ENCODE data around the gene INTS4. TPM values are rescaled to one million over a fixed set of nuclear protein-coding genes. Genes with fewer than 3 reads are reported as not detected.
A peak's percentile ranks its signal among the peaks of the same experiment; 100 is the strongest.

The INTS4 gene
- total and polyA plus RNA-seq, 2 of the 4 experiments (the other 2 are of a cell fraction): 24.0 to 52.5 TPM

GRCh38 chr11:77874206-77874605 is 120.3 kb downstream of the INTS4 start:
- intact Hi-C loops (cut with micrococcal nuclease) (no loop called here), in situ Hi-C loops (cut with MboI; ENCODE audit: low sequenced_read_pairs) (no loop called here), dilution Hi-C loops (cut with HindIII; ENCODE audit: low sequenced_read_pairs, unreplicated experiment) (no loop called here)
- no peaks in the 10 kb centered on the region for H3K27me3 ChIP-seq (ENCODE audit: control insufficient read depth, insufficient read depth, low read length)
- no peak overlapping the region for H2BK15ac ChIP-seq (ENCODE audit: low read depth, low read length)
- no peak overlapping the region for H4K5ac ChIP-seq (ENCODE audit: low read depth, low read length)
- H3K9me3 ChIP-seq (ENCODE audit: control insufficient read depth, insufficient read depth, low read length): no peaks in the 10 kb centered on the region
- H3K27ac ChIP-seq (ENCODE audit: insufficient read depth, low read length): no peak overlapping the region
- H3K23ac ChIP-seq (ENCODE audit: low read depth, low read length): no peak overlapping the region
- no peak overlapping the region for H2AK5ac ChIP-seq (ENCODE audit: low read depth, low read length)
- ChIA-PET CTCF (interaction anchor here (0.7 kb wide), 1 partner anchor 326 kb away, joined by 3 read pairs; no protein-coding TSS in a partner anchor), POLR2A (ENCODE audit: unreplicated experiment) (no interaction called here)
- H2AFZ ChIP-seq (replicated peaks; ENCODE audit: low read length, poor library complexity): no peak overlapping the region
- no peak for ATAC-seq (ENCODE audit: low read depth)
- no peak overlapping the region for H2BK5ac ChIP-seq (ENCODE audit: low read depth, low read length, poor library complexity, severe bottlenecking)
- H3K9ac ChIP-seq (ENCODE audit: low read depth, low read length): no peak overlapping the region
- H3K4ac ChIP-seq (ENCODE audit: low read depth, low read length): no peak overlapping the region
- DNase-seq: peak; percentile 16
- H3K18ac ChIP-seq (ENCODE audit: low read depth, low read length): no peak overlapping the region
- no peak overlapping the region for H4K91ac ChIP-seq (ENCODE audit: insufficient read depth, low read depth, low read length)
- H2AK9ac ChIP-seq (replicated peaks; ENCODE audit: low read depth, low read length, poor library complexity): no peak overlapping the region
- no peak overlapping the region for H2BK20ac ChIP-seq (ENCODE audit: low read depth, low read length)
- no peak overlapping the region for H3K4me3 ChIP-seq (ENCODE audit: insufficient read depth, low read depth, low read length)
- no peak overlapping the region for H3K4me2 ChIP-seq (ENCODE audit: low read depth, low read length)
- H3K56ac ChIP-seq (ENCODE audit: extremely low read depth, insufficient read depth, low read length): no peak overlapping the region
- H3K14ac ChIP-seq (replicated peaks; ENCODE audit: low read depth, low read length): no peak overlapping the region
- TF ChIP-seq POLR2A (IDR thresholded peaks at IDR 0.05; ENCODE audit: low read depth, low read length) (no peak), USF2 (IDR thresholded peaks at IDR 0.05; ENCODE audit: low read depth, low read length) (no peak), RFX5 (IDR thresholded peaks at IDR 0.05; ENCODE audit: low read depth, low read length) (no peak), RAD21 (IDR thresholded peaks at IDR 0.05; ENCODE audit: low read length) (no peak), MAFK (IDR thresholded peaks at IDR 0.05; ENCODE audit: low read depth, low read length) (no peak), SMC3 (IDR thresholded peaks at IDR 0.05; ENCODE audit: low read depth, low read length) (no peak), RCOR1 (IDR thresholded peaks at IDR 0.05; ENCODE audit: insufficient replicate concordance, low read length) (no peak), CTCF (conservative IDR thresholded peaks at IDR 0.05; ENCODE audit: low read depth, low read length) (no peak), ELK1 (IDR thresholded peaks at IDR 0.05; ENCODE audit: borderline replicate concordance, low read depth, low read length) (no peak), NFE2L2 (IDR thresholded peaks at IDR 0.05; ENCODE audit: low read depth, low read length) (no peak), FOS (IDR thresholded peaks at IDR 0.05; ENCODE audit: low read depth, low read length) (no peak), MXI1 (IDR thresholded peaks at IDR 0.05; ENCODE audit: borderline replicate concordance, low read depth, low read length) (no peak), CEBPB (IDR thresholded peaks at IDR 0.05; ENCODE audit: low read depth, low read length) (no peak)
- H3K36me3 ChIP-seq (ENCODE audit: control insufficient read depth, insufficient read depth, low read length): peaks cover 24% of the 10 kb centered on the region
- H2BK120ac ChIP-seq (ENCODE audit: low read depth, low read length): no peak overlapping the region
- BruUV-seq (replicated peaks): no TSS peak
- H3K9me1 ChIP-seq (ENCODE audit: insufficient read depth, low read length): peaks cover 15% of the 10 kb centered on the region
- no peaks in the 10 kb centered on the region for H4K20me1 ChIP-seq (ENCODE audit: insufficient read depth, low read length)
- peaks cover 0 to 9% of the 10 kb centered on the region in 2 experiments; a peak in 2 of 4 replicates for H3K79me1 ChIP-seq (ENCODE audit: low read depth in 1 of 2, low read length in 2 of 2)
- peaks cover 5% of the 10 kb centered on the region for H3K4me1 ChIP-seq (ENCODE audit: control insufficient read depth, insufficient read depth, low read length)
- 100% methylated on average over 2 of the region's 3 CpGs; no CpG with 5 or more reads in 1 of the 2 experiments for WGBS, 2 experiments (ENCODE audit: extremely low coverage in 2 of 2, insufficient read length in 1 of 2)
- H4K8ac ChIP-seq (ENCODE audit: low read depth in 2 of 2, low read length in 2 of 2): no peak overlapping the region

Data from IMR-90 (cell line).